ENCODE results near the gene CCDC87. TPM values are rescaled to one million over a fixed set of nuclear protein-coding genes. Genes with fewer than 3 reads are reported as not detected.

The CCDC87 gene
- total RNA-seq, 1 donor from 2014 or later = 0.31 TPM

DNA sequence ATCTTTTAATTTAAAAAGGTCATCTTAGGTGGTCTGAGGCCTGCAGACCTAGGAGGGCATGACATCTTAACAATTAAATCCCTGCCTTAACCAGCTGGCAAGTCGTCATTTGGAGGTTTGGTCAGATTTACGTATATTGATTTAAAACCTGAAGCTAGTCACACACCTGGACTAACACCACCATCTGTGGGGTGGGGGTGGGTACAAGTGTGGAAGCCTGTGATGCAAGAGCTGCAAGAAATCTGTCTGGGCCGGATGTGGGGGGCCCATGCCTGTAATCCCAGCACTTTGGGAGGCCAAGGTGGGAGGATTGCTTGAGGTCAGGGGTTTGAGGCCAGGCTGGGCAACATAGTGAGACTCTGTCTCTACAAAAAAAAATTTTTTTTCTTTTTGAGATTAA lies 11.6 kb downstream of the CCDC87 start:
- peaks cover 9% of the 10 kb centered on the region for H3K9me3 Mint-ChIP-seq

GRCh38 chr11:66580803-66581202 lies 12.1 kb downstream of the CCDC87 start:
- Mint-ChIP-seq H3K36me3 (ENCODE audit: low read depth) (no peaks in the 10 kb centered on the region), H3K27ac (no peak overlapping the region)
- DNase-seq = no peak

More for the DNA sequence above, 11.6 kb downstream of the CCDC87 start:
- CTCF ChIA-PET = interaction anchor here (0.9 to 5.8 kb wide), 5 partner anchors 8 to 98 kb away, joined by 3 to 186 read pairs (median 4); partner anchors contain the start of genes CTSF and RBM4B
- POLR2A ChIA-PET = interaction anchor here (0.7 to 3.4 kb wide), 3 partner anchors 26 to 96 kb away, joined by 4 to 52 read pairs (median 5); partner anchors contain the start of genes RBM4 and RBM4B
- H3K27me3 Mint-ChIP-seq = peaks cover 2% of the 10 kb centered on the region
- peaks cover 7% of the 10 kb centered on the region for H3K4me1 Mint-ChIP-seq
- no peak for ATAC-seq (ENCODE audit: low read depth)
- H3K27ac Mint-ChIP-seq = no peak overlapping the region
- H3K4me3 Mint-ChIP-seq = no peak overlapping the region
- no peak for DNase-seq
- no peaks in the 10 kb centered on the region for H3K36me3 Mint-ChIP-seq (ENCODE audit: low read depth)
- intact Hi-C loops (cut with micrococcal nuclease) = no loop called here
- TF ChIP-seq, protein P1, sequence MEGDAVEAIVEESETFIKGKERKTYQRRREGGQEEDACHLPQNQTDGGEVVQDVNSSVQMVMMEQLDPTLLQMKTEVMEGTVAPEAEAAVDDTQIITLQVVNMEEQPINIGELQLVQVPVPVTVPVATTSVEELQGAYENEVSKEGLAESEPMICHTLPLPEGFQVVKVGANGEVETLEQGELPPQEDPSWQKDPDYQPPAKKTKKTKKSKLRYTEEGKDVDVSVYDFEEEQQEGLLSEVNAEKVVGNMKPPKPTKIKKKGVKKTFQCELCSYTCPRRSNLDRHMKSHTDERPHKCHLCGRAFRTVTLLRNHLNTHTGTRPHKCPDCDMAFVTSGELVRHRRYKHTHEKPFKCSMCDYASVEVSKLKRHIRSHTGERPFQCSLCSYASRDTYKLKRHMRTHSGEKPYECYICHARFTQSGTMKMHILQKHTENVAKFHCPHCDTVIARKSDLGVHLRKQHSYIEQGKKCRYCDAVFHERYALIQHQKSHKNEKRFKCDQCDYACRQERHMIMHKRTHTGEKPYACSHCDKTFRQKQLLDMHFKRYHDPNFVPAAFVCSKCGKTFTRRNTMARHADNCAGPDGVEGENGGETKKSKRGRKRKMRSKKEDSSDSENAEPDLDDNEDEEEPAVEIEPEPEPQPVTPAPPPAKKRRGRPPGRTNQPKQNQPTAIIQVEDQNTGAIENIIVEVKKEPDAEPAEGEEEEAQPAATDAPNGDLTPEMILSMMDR (IDR thresholded peaks at IDR 0.05) = no peak

DNA sequence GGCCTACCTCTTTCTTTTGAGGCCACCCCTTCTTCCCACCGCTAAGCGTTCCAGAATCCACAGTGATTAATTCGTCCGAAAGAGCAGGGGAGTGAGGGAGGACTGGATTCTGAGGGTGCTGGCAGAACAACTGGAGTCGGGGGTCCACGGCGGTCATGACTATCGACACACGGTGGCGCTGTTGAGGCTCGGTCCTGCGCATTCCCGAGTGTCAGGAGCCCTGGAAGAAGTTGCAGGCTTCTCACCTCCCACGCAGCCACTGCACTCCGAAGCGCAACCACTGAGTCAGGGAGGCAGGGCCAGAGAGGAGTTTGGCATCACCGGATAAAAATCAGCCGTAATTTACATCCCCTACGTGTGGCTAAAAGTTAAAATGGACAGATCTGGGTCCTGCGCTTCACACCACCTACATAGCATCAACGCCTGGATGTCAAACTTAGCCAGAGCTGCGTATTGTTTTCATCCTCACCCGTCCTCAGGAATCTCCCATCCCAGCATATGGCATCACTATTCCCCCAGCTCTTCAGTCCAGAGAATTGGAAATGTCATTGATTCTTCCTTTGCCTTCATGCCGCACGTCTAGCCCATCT lies 13.8 kb downstream of the CCDC87 start:
- Mint-ChIP-seq H3K9me3 (peaks cover 9% of the 10 kb centered on the region), H3K4me3 (no peak overlapping the region), H3K27ac (no peak overlapping the region), H3K27me3 (peaks cover 13% of the 10 kb centered on the region), H3K4me1 (peaks cover 7% of the 10 kb centered on the region), H3K36me3 (ENCODE audit: low read depth) (no peaks in the 10 kb centered on the region)
- intact Hi-C loops (cut with micrococcal nuclease) = loop anchor here (1.0 kb wide), 5 partner anchors 32 to 255 kb away; partner anchors contain the start of gene RBM4
- peak; percentile 88 for ATAC-seq (ENCODE audit: low read depth)
- ChIA-PET CTCF (interaction anchor here (0.9 to 5.8 kb wide), 13 partner anchors 12 to 265 kb away, joined by 3 to 186 read pairs (median 4); partner anchors contain the start of genes CCDC87, RBM4B and ZDHHC24), POLR2A (interaction anchor here (1.1 to 3.4 kb wide), 5 partner anchors 12 to 99 kb away, joined by 3 to 52 read pairs (median 5); partner anchors contain the start of genes RBM14, RBM4 and RBM4B)
- TF ChIP-seq, protein P1 (IDR thresholded peaks at IDR 0.05) = peak; percentile 42
- peak; percentile 76 for DNase-seq

More at GRCh38 chr11:66580803-66581202, 12.1 kb downstream of the CCDC87 start:
- Mint-ChIP-seq H3K4me1 (peaks cover 7% of the 10 kb centered on the region), H3K4me3 (no peak overlapping the region), H3K9me3 (peaks cover 9% of the 10 kb centered on the region), H3K27me3 (peaks cover 2% of the 10 kb centered on the region)
- no peak for ATAC-seq (ENCODE audit: low read depth)
- intact Hi-C loops (cut with micrococcal nuclease) = no loop called here
- ChIA-PET CTCF (interaction anchor here (0.9 to 5.8 kb wide), 4 partner anchors 9 to 98 kb away, joined by 3 to 186 read pairs (median 4); partner anchors contain the start of genes CTSF and RBM4B), POLR2A (interaction anchor here (0.5 to 3.4 kb wide), 3 partner anchors 56 to 97 kb away, joined by 3 to 52 read pairs (median 5); partner anchors contain the start of genes RBM4 and RBM4B)
- TF ChIP-seq, protein P1 (IDR thresholded peaks at IDR 0.05) = no peak

- Mint-ChIP-seq H3K4me1 (peaks cover 13% of the 10 kb centered on the region), H3K9me3 (no peaks in the 10 kb centered on the region), H3K27ac (no peak overlapping the region), H3K4me3 (no peak overlapping the region), H3K27me3 (peaks cover 27% of the 10 kb centered on the region), H3K36me3 (ENCODE audit: low read depth) (no peaks in the 10 kb centered on the region)
- DNase-seq (no peak), ATAC-seq (ENCODE audit: low read depth) (no peak)
- TF ChIP-seq, protein P1 (IDR thresholded peaks at IDR 0.05) = no peak
- ChIA-PET CTCF (no interaction called here), POLR2A (no interaction called here)
- intact Hi-C loops (cut with micrococcal nuclease) = no loop called here
These were observed 22.0 kb downstream of the CCDC87 start for GRCh38 chr11:66570850-66571180.

DNA sequence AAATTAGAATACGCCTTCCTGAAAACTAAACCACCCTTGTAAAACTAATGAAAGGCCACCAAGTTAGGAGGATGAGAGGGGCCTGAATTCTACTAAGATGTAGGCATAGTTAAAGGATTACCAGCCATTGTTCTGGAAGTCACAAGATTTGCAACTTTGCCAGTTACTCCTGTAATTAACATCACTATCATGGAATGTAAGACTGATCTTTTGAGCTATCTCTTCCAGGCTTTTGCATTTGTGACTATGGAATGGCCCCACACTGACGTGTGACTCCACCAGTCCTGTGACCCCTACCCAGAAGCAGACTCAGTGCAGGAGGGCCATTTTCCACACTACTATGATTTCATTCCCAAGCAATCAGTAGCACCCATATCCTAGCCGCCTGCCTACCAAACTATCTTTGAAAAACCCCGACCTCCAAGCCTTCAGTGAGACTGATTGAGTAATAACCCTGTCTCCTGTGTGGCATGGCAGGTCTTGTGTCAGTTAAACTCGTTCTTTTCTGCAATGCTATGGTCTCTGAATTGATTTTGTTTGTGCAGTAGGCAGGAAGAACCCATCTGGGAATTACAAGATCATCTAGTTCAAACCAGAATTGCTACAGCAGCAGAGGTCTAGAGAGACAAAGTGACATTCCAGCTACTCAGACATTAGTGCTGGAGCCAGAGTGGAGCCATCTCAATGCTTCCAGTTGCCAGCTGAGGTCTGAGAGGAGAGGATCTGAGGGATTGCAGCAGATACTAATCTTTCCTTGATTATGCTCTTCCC lies 22.6 kb downstream of the CCDC87 start:
- Mint-ChIP-seq H3K4me3 (no peak overlapping the region), H3K27me3 (peaks cover 22% of the 10 kb centered on the region), H3K36me3 (ENCODE audit: low read depth) (no peaks in the 10 kb centered on the region), H3K9me3 (no peaks in the 10 kb centered on the region), H3K27ac (no peak overlapping the region), H3K4me1 (peaks cover 13% of the 10 kb centered on the region)
- ChIA-PET POLR2A (interaction anchor here (1.1 kb wide), 1 partner anchor 108 kb away, joined by 5 read pairs; the partner anchor contains the start of gene RBM4B), CTCF (no interaction called here)
- TF ChIP-seq, protein P1 (IDR thresholded peaks at IDR 0.05) = no peak
- DNase-seq (no peak), ATAC-seq (ENCODE audit: low read depth) (no peak)
- intact Hi-C loops (cut with micrococcal nuclease) = no loop called here
